Parathyroid adenoma (tissue), 2 donors: Measurements from ENCODE around the gene CADM1.

ENCODE experiments used
- H2AFZ ChIP-seq: fragments of 300-600 bp; sonication (generic); one replicate; pipeline ENCODE4 v1.7.0; 2017; ENCODE audit warnings: antibody characterized with exemption, mild to moderate bottlenecking
- H3K27ac ChIP-seq: fragments of 300-600 bp; sonication (generic); one replicate; pipeline ENCODE4 v1.7.0; 2017
- H3K27me3 ChIP-seq: fragments of 300-600 bp; sonication (generic); one replicate; pipeline ENCODE4 v1.7.0; 2017; ENCODE audit warnings: low read length; ENCODE audit not compliant: control insufficient read depth, insufficient read depth
- H3K36me3 ChIP-seq: fragments of 300-600 bp; sonication (generic); one replicate; pipeline ENCODE4 v1.7.0; 2017; ENCODE audit warnings: low read length; ENCODE audit not compliant: control insufficient read depth, insufficient read depth
- H3K4me1 ChIP-seq: fragments of 300-600 bp; sonication (generic); one replicate; pipeline ENCODE4 v1.7.0; 2017; ENCODE audit warnings: control low read depth
- H3K4me2 ChIP-seq: fragments of 300-600 bp; sonication (generic); one replicate; pipeline ENCODE4 v1.7.0; 2017; ENCODE audit warnings: low read length
- H3K4me3 ChIP-seq: fragments of 300-600 bp; sonication (generic); one replicate; pipeline ENCODE4 v1.7.0; 2017; ENCODE audit warnings: low read depth, low read length
- H3K79me2 ChIP-seq: fragments of 300-600 bp; sonication (generic); one replicate; pipeline ENCODE4 v1.7.0; 2017; ENCODE audit warnings: control low read depth
- H3K9ac ChIP-seq: fragments of 300-600 bp; sonication (generic); one replicate; pipeline ENCODE4 v1.7.0; 2017; ENCODE audit warnings: mild to moderate bottlenecking
- H3K9me3 ChIP-seq: fragments of 300-600 bp; sonication (generic); one replicate; pipeline ENCODE4 v1.7.0; 2017; ENCODE audit warnings: low read length; ENCODE audit not compliant: control insufficient read depth
- TF ChIP-seq, protein P1 (sequence below): fragments of 300-600 bp; sonication (generic); IDR thresholded peaks from one replicate; pipeline ENCODE4 v1.7.0; 2017; ENCODE audit warnings: antibody characterized with exemption, mild to moderate bottlenecking
- donor health status: primary hyperparathyroidism.

The CADM1 gene

DNA sequence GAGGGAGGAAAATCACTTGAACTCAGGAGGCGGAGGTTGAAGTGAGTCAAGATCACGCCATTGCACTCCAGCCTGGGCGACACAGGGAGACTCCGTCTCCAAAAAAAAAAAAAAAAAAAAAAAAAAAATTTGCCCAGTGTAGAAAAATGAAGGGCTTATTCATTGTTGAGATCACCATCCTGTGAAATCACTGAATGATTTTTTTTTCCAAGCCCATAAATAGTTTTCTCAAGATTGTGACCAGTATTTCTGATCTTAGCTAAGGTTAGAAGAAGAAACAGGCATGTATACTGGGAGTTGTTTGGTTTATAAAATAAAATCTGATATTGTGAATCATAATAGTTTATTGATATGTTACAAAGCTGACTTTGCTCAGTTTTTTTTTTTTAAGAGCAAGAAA lies 269.4 kb downstream of the CADM1 start:
- Histone ChIP-seq H3K4me1 (no peaks in the 10 kb centered on the region), H3K4me3 (no peak overlapping the region), H3K79me2 (no peaks in the 10 kb centered on the region), H3K9me3 (no peaks in the 10 kb centered on the region), H3K4me2 (no peak overlapping the region), H3K9ac (no peak overlapping the region), H3K36me3 (no peaks in the 10 kb centered on the region), H3K27ac (no peak overlapping the region), H3K27me3 (no peaks in the 10 kb centered on the region), H2AFZ (no peak overlapping the region)
- TF ChIP-seq, protein P1, sequence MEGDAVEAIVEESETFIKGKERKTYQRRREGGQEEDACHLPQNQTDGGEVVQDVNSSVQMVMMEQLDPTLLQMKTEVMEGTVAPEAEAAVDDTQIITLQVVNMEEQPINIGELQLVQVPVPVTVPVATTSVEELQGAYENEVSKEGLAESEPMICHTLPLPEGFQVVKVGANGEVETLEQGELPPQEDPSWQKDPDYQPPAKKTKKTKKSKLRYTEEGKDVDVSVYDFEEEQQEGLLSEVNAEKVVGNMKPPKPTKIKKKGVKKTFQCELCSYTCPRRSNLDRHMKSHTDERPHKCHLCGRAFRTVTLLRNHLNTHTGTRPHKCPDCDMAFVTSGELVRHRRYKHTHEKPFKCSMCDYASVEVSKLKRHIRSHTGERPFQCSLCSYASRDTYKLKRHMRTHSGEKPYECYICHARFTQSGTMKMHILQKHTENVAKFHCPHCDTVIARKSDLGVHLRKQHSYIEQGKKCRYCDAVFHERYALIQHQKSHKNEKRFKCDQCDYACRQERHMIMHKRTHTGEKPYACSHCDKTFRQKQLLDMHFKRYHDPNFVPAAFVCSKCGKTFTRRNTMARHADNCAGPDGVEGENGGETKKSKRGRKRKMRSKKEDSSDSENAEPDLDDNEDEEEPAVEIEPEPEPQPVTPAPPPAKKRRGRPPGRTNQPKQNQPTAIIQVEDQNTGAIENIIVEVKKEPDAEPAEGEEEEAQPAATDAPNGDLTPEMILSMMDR, result no peak

DNA sequence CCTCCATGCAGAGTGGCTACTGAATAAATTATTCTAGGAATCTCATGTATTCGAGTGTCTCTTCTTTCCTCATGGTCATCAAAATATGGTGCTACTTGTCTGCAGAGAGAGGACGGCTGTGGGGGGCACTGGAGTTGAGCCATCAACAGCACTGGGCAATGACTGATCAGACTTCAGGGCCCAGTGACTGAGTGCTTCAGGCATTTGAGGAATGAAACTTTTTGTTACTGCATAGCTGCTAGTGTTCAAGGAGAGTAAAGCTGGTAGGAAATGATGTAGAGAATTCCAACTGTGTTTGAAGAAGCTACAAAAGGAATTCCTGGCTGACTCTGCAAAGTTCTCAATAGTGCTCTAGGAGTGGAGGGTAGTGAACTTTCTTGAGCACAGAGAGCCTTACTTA lies 277.7 kb downstream of the CADM1 start:
- Histone ChIP-seq H3K9me3 (no peaks in the 10 kb centered on the region), H3K27me3 (no peaks in the 10 kb centered on the region), H3K4me1 (no peaks in the 10 kb centered on the region), H3K36me3 (no peaks in the 10 kb centered on the region), H3K27ac (no peak overlapping the region), H3K4me3 (no peak overlapping the region), H3K4me2 (no peak overlapping the region), H2AFZ (no peak overlapping the region), H3K79me2 (no peaks in the 10 kb centered on the region), H3K9ac (no peak overlapping the region)
- TF ChIP-seq, protein P1, result no peak

DNA sequence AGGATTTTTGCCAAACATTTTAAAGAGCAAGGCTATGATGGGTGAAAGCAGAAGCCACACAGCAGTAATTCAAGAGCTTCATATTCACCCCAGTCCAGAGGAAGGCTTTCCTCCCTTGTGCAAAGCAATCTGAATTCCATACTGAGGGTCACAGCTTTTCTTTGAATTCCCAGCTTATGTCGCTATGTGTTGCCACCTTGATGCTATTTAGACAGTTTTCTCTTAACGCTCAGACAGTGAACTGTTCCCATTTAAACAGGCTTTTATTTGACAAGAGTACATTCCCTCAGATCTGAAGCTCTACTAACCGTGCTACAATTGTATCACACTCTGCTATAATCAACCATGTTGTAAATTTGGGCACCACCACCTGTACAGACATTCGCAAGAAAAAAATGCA lies 279.7 kb downstream of the CADM1 start:
- H3K4me1 ChIP-seq, result no peaks in the 10 kb centered on the region
- no peak overlapping the region for H3K27ac ChIP-seq
- H2AFZ ChIP-seq, result no peak overlapping the region
- H3K9me3 ChIP-seq, result no peaks in the 10 kb centered on the region
- H3K36me3 ChIP-seq, result no peaks in the 10 kb centered on the region
- H3K27me3 ChIP-seq, result no peaks in the 10 kb centered on the region
- no peak overlapping the region for H3K4me2 ChIP-seq
- no peaks in the 10 kb centered on the region for H3K79me2 ChIP-seq
- TF ChIP-seq, protein P1, result no peak
- H3K9ac ChIP-seq, result no peak overlapping the region
- H3K4me3 ChIP-seq, result no peak overlapping the region

DNA sequence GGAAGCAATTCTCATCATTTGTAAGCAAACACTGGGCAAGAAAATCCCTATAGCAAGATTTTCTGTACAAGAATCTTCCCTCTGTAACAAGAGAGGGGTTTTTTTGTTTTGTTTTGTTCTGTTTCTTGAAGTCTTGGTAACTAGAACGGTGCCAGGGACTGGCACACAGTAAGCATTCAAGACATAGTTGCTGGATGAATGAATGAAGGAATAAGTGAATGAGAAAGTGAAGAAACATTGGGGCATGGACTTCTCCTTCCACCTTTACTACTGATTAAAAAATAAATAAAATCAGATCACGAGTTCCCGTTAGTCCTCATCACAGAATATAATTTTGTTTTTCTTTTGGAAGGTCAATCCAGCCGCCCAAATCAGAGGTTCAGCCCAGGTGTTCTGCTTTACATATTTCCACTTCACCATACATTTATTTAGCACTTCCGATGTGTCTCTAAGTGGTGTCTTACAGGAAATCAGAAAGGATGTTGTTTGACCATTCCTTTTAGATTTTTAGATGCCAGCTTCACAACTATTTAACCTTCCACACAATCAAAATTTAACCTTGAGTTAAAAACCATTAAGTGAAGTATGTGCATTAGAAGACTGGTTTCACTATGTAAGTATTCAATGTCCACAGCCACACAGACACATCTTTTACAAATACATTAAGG lies 281.2 kb downstream of the CADM1 start:
- Histone ChIP-seq H3K9me3 (no peaks in the 10 kb centered on the region), H3K27me3 (no peaks in the 10 kb centered on the region), H3K27ac (no peak overlapping the region), H3K9ac (no peak overlapping the region), H3K36me3 (no peaks in the 10 kb centered on the region), H2AFZ (no peak overlapping the region), H3K4me3 (no peak overlapping the region), H3K79me2 (no peaks in the 10 kb centered on the region), H3K4me1 (no peaks in the 10 kb centered on the region), H3K4me2 (no peak overlapping the region)
- TF ChIP-seq, protein P1, result no peak

DNA sequence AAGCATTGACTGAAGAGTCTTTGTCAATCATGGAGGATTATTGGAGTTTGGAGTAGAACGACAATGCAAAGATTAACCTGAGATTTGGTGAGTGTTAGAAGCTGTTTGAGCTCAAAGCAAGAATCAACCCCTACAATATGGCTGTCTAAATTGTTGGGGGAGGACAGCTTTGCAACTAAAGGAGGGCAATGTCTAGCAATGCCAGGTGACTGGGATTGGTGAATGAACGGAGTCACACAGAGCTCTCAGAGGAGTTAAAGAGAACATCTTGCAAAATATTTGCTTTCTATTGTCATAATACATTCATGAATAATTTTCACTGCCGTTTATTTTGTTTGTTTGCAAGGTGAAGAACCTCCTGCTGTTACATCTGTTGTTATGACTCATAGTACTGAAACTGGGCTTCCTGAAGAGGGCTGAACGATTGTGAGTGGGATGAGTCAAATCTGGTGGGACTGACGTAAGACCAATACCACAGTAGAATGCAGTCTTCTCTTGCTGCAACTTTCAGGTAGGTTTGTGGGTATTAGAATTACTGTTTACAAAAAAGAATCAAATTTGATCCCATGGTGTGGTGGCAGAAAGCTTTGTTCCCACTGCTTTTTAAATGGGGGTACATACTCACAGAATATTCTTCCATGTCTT lies 281.9 kb downstream of the CADM1 start:
- Histone ChIP-seq H3K27me3 (no peaks in the 10 kb centered on the region), H3K9me3 (no peaks in the 10 kb centered on the region), H3K4me3 (no peak overlapping the region), H3K4me1 (no peaks in the 10 kb centered on the region), H3K4me2 (no peak overlapping the region), H3K79me2 (no peaks in the 10 kb centered on the region), H2AFZ (no peak overlapping the region), H3K27ac (no peak overlapping the region), H3K36me3 (no peaks in the 10 kb centered on the region), H3K9ac (no peak overlapping the region)
- TF ChIP-seq, protein P1, result no peak
